Jurkat, Clone E6-1 (cell line): ENCODE data around the gene GP1BA.
"Not testable (repeated sequence)": the region's sequence is repeated elsewhere in the genome, so short reads cannot be mapped to it uniquely, and the experiment has no call there.

Experiments used
- DNase-seq: peaks from one replicate; pipeline ENCODE4 v3.0.0-alpha.2; 2011; ENCODE audit warnings: low read depth, low spot score
- H3K4me3 ChIP-seq: 2 replicates; pipeline ENCODE4 v1.5.1; 2011; ENCODE audit warnings: mild to moderate bottlenecking, low read length, control low read depth, moderate library complexity

Gene GP1BA

GRCh38 chr17:4900231-4901107 is 31.6 kb upstream of the GP1BA start:
- no peak for DNase-seq
- H3K4me3 ChIP-seq, result no peak overlapping the region

- H3K4me3 ChIP-seq, result no peak overlapping the region
- DNase-seq, result no peak
Observed at GRCh38 chr17:4901108-4901647, 30.9 kb upstream of the GP1BA start.

- no peak overlapping the region for H3K4me3 ChIP-seq
- no peak for DNase-seq
Observed at GRCh38 chr17:4901648-4902344, 30.3 kb upstream of the GP1BA start.

- H3K4me3 ChIP-seq, result no peak overlapping the region
- DNase-seq, result no peak
Observed at GRCh38 chr17:4902540-4902939, 29.5 kb upstream of the GP1BA start.

GRCh38 chr17:4903051-4903818 is 28.8 kb upstream of the GP1BA start, which contains the start of gene CHRNE:
Gene CHRNE (minus strand): TSS chr17:4903098. CDS start chr17:4903063, 35 bp downstream.
- DNase-seq, result peak; percentile 86
- H3K4me3 ChIP-seq, result peak within 1 kb of the TSS; percentile 24

- H3K4me3 ChIP-seq, DNase-seq: not testable (repeated sequence)
Observed at GRCh38 chr17:4906642-4907041, 25.4 kb upstream of the GP1BA start.

- peak; percentile 24 for DNase-seq
Observed at GRCh38 chr17:4908301-4908700, 23.8 kb upstream of the GP1BA start.

GRCh38 chr17:4908711-4909496 is 23.2 kb upstream of the GP1BA start:
- no peak overlapping the region for H3K4me3 ChIP-seq
- peak; percentile 36 for DNase-seq

More at GRCh38 chr17:4908301-4908700, 23.8 kb upstream of the GP1BA start:
- no peak overlapping the region for H3K4me3 ChIP-seq

- no peak for DNase-seq
- H3K4me3 ChIP-seq, result no peak overlapping the region
Observed at GRCh38 chr17:4913994-4914393, 18.1 kb upstream of the GP1BA start.

- not testable (repeated sequence) for H3K4me3 ChIP-seq, DNase-seq
Observed at GRCh38 chr17:4914551-4914950, 17.5 kb upstream of the GP1BA start.

GRCh38 chr17:4919511-4920047 is 12.5 kb upstream of the GP1BA start:
- no peak for DNase-seq

GRCh38 chr17:4920351-4921048 is 11.6 kb upstream of the GP1BA start:
- H3K4me3 ChIP-seq, result no peak overlapping the region
- DNase-seq, result no peak

More at GRCh38 chr17:4919511-4920047, 12.5 kb upstream of the GP1BA start:
- no peak overlapping the region for H3K4me3 ChIP-seq

GRCh38 chr17:4921320-4921719 is 10.8 kb upstream of the GP1BA start:
- no peak for DNase-seq
- H3K4me3 ChIP-seq, result no peak overlapping the region

GRCh38 chr17:4926577-4927335 is 5.3 kb upstream of the GP1BA start:
- DNase-seq, H3K4me3 ChIP-seq: not testable (repeated sequence)

GRCh38 chr17:4928881-4929280 is 3.2 kb upstream of the GP1BA start:
- DNase-seq, result no peak
- H3K4me3 ChIP-seq, result no peak overlapping the region

GRCh38 chr17:4932756-4933155 is 679 bp downstream of the GP1BA start:
- no peak overlapping the region for H3K4me3 ChIP-seq
- no peak for DNase-seq

GRCh38 chr17:4933646-4934045 is 1.6 kb downstream of the GP1BA start:
- no peak overlapping the region for H3K4me3 ChIP-seq

More at GRCh38 chr17:4933646-4934045, 1.6 kb downstream of the GP1BA start:
- no peak for DNase-seq
